Panc1 (cell line): Measurements from ENCODE around the gene TOR1B. TPM values are rescaled to one million over a fixed set of nuclear protein-coding genes. Genes with fewer than 3 reads are reported as not detected.

Source experiments
- ATAC-seq: fragments of 200-7000 bp; cut with Tn5 transposase; 2 replicates; pipeline ENCODE4 v1.9.1; 2020; ENCODE audit warnings: mild to moderate bottlenecking, moderate library complexity
- BruUV-seq: library from RNA; stranded (reverse); fragments of 400-500 nt; replicated peaks from 2 replicates; lab custom pipeline; 2021; lab: Mats Ljungman, UMichigan
- CTCF ChIA-PET: fragments of 300-600 bp; sonication (Branson Sonifier 250); formaldehyde crosslinking; loops from one replicate; lab custom pipeline; 2022; ENCODE audit warnings: antibody characterized with exemption; lab: Charles Lee
- POLR2A ChIA-PET: fragments of 300-600 bp; sonication (Branson Sonifier 250); formaldehyde crosslinking; loops from one replicate; lab custom pipeline; 2022; ENCODE audit warnings: antibody characterized with exemption; lab: Charles Lee
- DNase-seq: peaks from one replicate; pipeline ENCODE4 v3.0.0-alpha.2; 2010; ENCODE audit warnings: low read depth, low spot score
- H3K27ac ChIP-seq: 2 replicates; pipeline ENCODE4 v1.5.1; 2011; ENCODE audit warnings: mild to moderate bottlenecking, low read length, inconsistent platforms
- H3K27me3 ChIP-seq: fragments of 200-500 bp; sonication (Bioruptor generic); 2 replicates; pipeline ENCODE4 v1.6.0; 2014; ENCODE audit warnings: low read length, inconsistent platforms; ENCODE audit not compliant: control insufficient read depth, insufficient read depth
- H3K36me3 ChIP-seq: fragments of 200-500 bp; sonication (Bioruptor generic); 2 replicates; pipeline ENCODE4 v1.5.1; 2014; ENCODE audit warnings: inconsistent platforms, mild to moderate bottlenecking, low read length, moderate library complexity; ENCODE audit not compliant: control insufficient read depth, insufficient read depth
- H3K4me1 ChIP-seq: 2 replicates; pipeline ENCODE4 v1.5.1; 2011; ENCODE audit warnings: inconsistent platforms, mild to moderate bottlenecking, low read length, moderate library complexity; ENCODE audit not compliant: control insufficient read depth, insufficient read depth
- H3K4me3 ChIP-seq, 2 experiments: 2 replicates each; pipeline ENCODE4 v1.5.1; 2011 to 2012; ENCODE audit warnings: low read depth in 2 of 2, low read length in 2 of 2, mild to moderate bottlenecking in 2 of 2, inconsistent platforms in 1 of 2, moderate library complexity in 1 of 2
- H3K9me3 ChIP-seq: fragments of 200-500 bp; sonication (Bioruptor generic); 2 replicates; pipeline ENCODE4 v1.5.1; 2014; ENCODE audit warnings: low read depth, mild to moderate bottlenecking, inconsistent platforms, low read length, moderate library complexity; ENCODE audit not compliant: control insufficient read depth, insufficient read depth
- CTCF ChIP-seq: fragments of 450-650 bp; IDR thresholded peaks from 2 replicates; pipeline ENCODE4 v1.5.1; 2017; ENCODE audit warnings: mild to moderate bottlenecking
- POLR2AphosphoS5 ChIP-seq: IDR thresholded peaks from 2 replicates; pipeline ENCODE4 v1.6.1; 2012; ENCODE audit warnings: mild to moderate bottlenecking, low read depth, low read length, moderate library complexity
- SIN3A ChIP-seq: IDR thresholded peaks from 2 replicates; pipeline ENCODE4 v1.6.1; 2012; ENCODE audit warnings: low read depth, mild to moderate bottlenecking, low read length, moderate library complexity, borderline replicate concordance; ENCODE audit not compliant: insufficient read depth
- TCF7L2 ChIP-seq: IDR thresholded peaks from 2 replicates; pipeline ENCODE4 v1.6.1; 2011; ENCODE audit warnings: mild to moderate bottlenecking, low read depth, low read length, inconsistent platforms
- in situ Hi-C: cut with HindIII; loops from 2 replicates; pipeline ENCODE4 v1.10.0; 2016; ENCODE audit warnings: low sequenced_read_pairs, low pct_unique_long_range_greater_than_20kb
- intact Hi-C: fragments of 100-400 bp; cut with micrococcal nuclease; formaldehyde crosslinking; loops from one replicate; pipeline ENCODE4 v1.10.0; 2022; ENCODE audit not compliant: unreplicated experiment
- total RNA-seq: library from RNA; stranded (reverse); gene quantifications from one replicate; pipeline ENCODE4 v1.2.1, GENCODE V29; 2021; ENCODE audit not compliant: unreplicated experiment
- TF ChIP-seq, protein P1 (sequence below), 2 experiments: IDR thresholded peaks; 2 replicates each; pipeline ENCODE4 v1.6.1; 2011 to 2012; ENCODE audit warnings: low read depth in 2 of 2, control low read depth in 1 of 2, low read length in 1 of 2, mild to moderate bottlenecking in 1 of 2, moderate library complexity in 1 of 2; ENCODE audit not compliant: insufficient read depth in 1 of 2

Gene TOR1B
- total RNA-seq, 1 experiment from 2014 or later, result 37.6 TPM

GRCh38 chr9:129838707-129839259 lies 35.8 kb downstream of the TOR1B start:
- TF ChIP-seq TCF7L2, result no peak
- TF ChIP-seq CTCF, result no peak
- no peak for TF ChIP-seq POLR2AphosphoS5
- TF ChIP-seq, protein P1, sequence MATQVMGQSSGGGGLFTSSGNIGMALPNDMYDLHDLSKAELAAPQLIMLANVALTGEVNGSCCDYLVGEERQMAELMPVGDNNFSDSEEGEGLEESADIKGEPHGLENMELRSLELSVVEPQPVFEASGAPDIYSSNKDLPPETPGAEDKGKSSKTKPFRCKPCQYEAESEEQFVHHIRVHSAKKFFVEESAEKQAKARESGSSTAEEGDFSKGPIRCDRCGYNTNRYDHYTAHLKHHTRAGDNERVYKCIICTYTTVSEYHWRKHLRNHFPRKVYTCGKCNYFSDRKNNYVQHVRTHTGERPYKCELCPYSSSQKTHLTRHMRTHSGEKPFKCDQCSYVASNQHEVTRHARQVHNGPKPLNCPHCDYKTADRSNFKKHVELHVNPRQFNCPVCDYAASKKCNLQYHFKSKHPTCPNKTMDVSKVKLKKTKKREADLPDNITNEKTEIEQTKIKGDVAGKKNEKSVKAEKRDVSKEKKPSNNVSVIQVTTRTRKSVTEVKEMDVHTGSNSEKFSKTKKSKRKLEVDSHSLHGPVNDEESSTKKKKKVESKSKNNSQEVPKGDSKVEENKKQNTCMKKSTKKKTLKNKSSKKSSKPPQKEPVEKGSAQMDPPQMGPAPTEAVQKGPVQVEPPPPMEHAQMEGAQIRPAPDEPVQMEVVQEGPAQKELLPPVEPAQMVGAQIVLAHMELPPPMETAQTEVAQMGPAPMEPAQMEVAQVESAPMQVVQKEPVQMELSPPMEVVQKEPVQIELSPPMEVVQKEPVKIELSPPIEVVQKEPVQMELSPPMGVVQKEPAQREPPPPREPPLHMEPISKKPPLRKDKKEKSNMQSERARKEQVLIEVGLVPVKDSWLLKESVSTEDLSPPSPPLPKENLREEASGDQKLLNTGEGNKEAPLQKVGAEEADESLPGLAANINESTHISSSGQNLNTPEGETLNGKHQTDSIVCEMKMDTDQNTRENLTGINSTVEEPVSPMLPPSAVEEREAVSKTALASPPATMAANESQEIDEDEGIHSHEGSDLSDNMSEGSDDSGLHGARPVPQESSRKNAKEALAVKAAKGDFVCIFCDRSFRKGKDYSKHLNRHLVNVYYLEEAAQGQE (IDR thresholded peaks at IDR 0.05; ENCODE audit: insufficient read depth in 1 of 2, low read depth in 2 of 2, low read length in 1 of 2), result no peak
- TF ChIP-seq SIN3A, result no peak
- intact Hi-C loops, result no loop called here
- peaks cover 4% of the 10 kb centered on the region; the same call in 1 of the 2 replicates for H3K4me1 ChIP-seq
- POLR2A ChIA-PET, result interaction anchor here (0.5 kb wide), 1 partner anchor 125 kb away, joined by 8 read pairs; no protein-coding TSS in a partner anchor
- no TSS peak for BruUV-seq
- no peak overlapping the region for H3K4me3 ChIP-seq
- H3K27ac ChIP-seq, result no peak overlapping the region
- no peaks in the 10 kb centered on the region; the same call in none of the 2 replicates for H3K36me3 ChIP-seq
- in situ Hi-C loops, result no loop called here
- DNase-seq (no peak), ATAC-seq (no peak)
- H3K27me3 ChIP-seq, result no peaks in the 10 kb centered on the region
- H3K9me3 ChIP-seq, result no peaks in the 10 kb centered on the region
- CTCF ChIA-PET, result no interaction called here

DNA sequence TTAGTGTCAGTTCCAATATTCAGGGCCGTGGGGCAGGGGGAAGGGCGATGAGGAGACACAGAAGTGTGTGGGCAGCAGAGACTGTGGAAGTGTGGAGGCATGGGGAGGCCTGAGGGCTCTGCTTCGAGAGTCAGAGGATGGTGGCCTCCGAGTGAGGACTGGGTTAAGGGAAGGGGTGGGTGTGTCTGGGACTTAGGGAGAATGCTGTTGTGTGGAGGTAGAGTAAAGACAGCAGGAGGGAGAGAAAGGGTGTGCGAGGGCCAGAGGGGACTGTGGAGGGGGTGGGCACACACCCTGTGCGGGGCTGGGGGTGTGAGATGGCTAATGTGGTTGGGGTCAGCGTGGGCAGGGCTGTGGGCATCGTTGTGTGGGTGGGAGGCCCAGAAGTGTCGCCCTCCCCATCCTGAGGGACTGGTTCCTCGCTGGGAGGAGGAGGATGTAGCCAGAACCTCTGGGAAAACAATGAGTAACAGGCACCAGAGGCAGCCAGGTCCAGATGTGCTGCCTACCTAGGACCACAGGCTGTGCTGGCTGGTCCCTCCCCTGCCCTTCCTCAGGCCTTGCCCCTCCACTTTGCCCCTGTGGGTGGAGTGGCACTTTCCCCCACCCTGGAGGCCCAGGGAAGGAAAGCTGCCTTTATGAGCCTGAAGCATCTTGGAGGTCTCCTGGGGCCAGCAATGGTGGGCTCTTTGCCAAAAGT lies 36.5 kb downstream of the TOR1B start:
- CTCF ChIA-PET, result no interaction called here

More for the DNA sequence above, 36.5 kb downstream of the TOR1B start:
- Histone ChIP-seq H3K27me3 (no peaks in the 10 kb centered on the region), H3K4me1 (no peaks in the 10 kb centered on the region), H3K9me3 (no peaks in the 10 kb centered on the region), H3K4me3 (no peak overlapping the region), H3K36me3 (no peaks in the 10 kb centered on the region; the same call in 1 of the 2 replicates), H3K27ac (no peak overlapping the region)
- intact Hi-C loops (no loop called here), in situ Hi-C loops (no loop called here)
- POLR2A ChIA-PET, result interaction anchor here (0.5 kb wide), 1 partner anchor 125 kb away, joined by 8 read pairs; no protein-coding TSS in a partner anchor
- ATAC-seq (no peak), DNase-seq (no peak)
- BruUV-seq, result no TSS peak
- no peak for TF ChIP-seq SIN3A
- no peak for TF ChIP-seq CTCF
- TF ChIP-seq POLR2AphosphoS5, result no peak
- no peak for TF ChIP-seq TCF7L2
- TF ChIP-seq, protein P1 (IDR thresholded peaks at IDR 0.05; ENCODE audit: insufficient read depth in 1 of 2, low read depth in 2 of 2, low read length in 1 of 2), result no peak
